ENCODE data around the gene PPP1R14B.
"Not testable (repeated sequence)": the region's sequence is repeated elsewhere in the genome, so short reads cannot be mapped to it uniquely, and the experiment has no call there.

Gene PPP1R14B

GRCh38 chr11:64260147-64260708 is 13.5 kb upstream of the PPP1R14B start:
- DNase-seq, result no peak

- no peak for DNase-seq
Measured at GRCh38 chr11:64259533-64260067, 12.9 kb upstream of the PPP1R14B start.

GRCh38 chr11:64258946-64259532 is 12.3 kb upstream of the PPP1R14B start:
- DNase-seq, result no peak

GRCh38 chr11:64258356-64258755 is 11.6 kb upstream of the PPP1R14B start:
- no peak for DNase-seq

GRCh38 chr11:64256300-64256699 is 9.6 kb upstream of the PPP1R14B start:
- DNase-seq, result no peak

- no peak for DNase-seq
Measured at GRCh38 chr11:64255135-64256128, 8.7 kb upstream of the PPP1R14B start.

- no peak for DNase-seq
Measured at GRCh38 chr11:64254326-64254725, 7.6 kb upstream of the PPP1R14B start.

GRCh38 chr11:64253481-64253880 is 6.7 kb upstream of the PPP1R14B start:
- DNase-seq, result no peak

- DNase-seq, result no peak
Measured at GRCh38 chr11:64253043-64253442, 6.3 kb upstream of the PPP1R14B start.

GRCh38 chr11:64252003-64252872 is 5.5 kb upstream of the PPP1R14B start:
- no peak for DNase-seq

GRCh38 chr11:64251753-64252002 is 4.9 kb upstream of the PPP1R14B start:
- DNase-seq, result no peak

GRCh38 chr11:64251016-64251752 is 4.4 kb upstream of the PPP1R14B start, which contains the start of gene PLCB3:
TSS of gene PLCB3 (plus strand) at chr11:64251530. CDS start at chr11:64251650, 120 bp downstream.
- DNase-seq, result peak; percentile 65

GRCh38 chr11:64250415-64251015 is 3.8 kb upstream of the PPP1R14B start:
- DNase-seq, result no peak

- no peak for DNase-seq
Measured at GRCh38 chr11:64249563-64250414, 3.0 kb upstream of the PPP1R14B start.

GRCh38 chr11:64249038-64249437 is 2.3 kb upstream of the PPP1R14B start:
- no peak for DNase-seq

GRCh38 chr11:64248578-64248977 is 1.8 kb upstream of the PPP1R14B start:
- no peak for DNase-seq

- DNase-seq, result no peak
Measured at GRCh38 chr11:64247729-64248531, 1.2 kb upstream of the PPP1R14B start.

- DNase-seq, result not testable (repeated sequence)
Measured at GRCh38 chr11:64246621-64246870, 197 bp downstream of the PPP1R14B start.

- DNase-seq, result peak; percentile 87
Measured at GRCh38 chr11:64245797-64246620, 734 bp downstream of the PPP1R14B start.

Data from activated CD8-positive, alpha-beta memory T cell treated with anti-CD3 and anti-CD28 coated beads, Interleukin-2, amount 50 U/mL, for 4 hours (primary cell).